ENCODE data around the gene SGPL1. TPM values are rescaled to one million over a fixed set of nuclear protein-coding genes. Genes with fewer than 3 reads are reported as not detected.
A peak's percentile ranks its signal among the peaks of the same experiment; 100 is the strongest.

The SGPL1 gene
- total RNA-seq, 2 donors from 2014 or later, result 8.9 to 9.7 TPM

- TF ChIP-seq CTCF (IDR thresholded peaks at IDR 0.05), result no peak
- Histone ChIP-seq H3K4me1 (peaks cover 0 to 34% of the 10 kb centered on the region in 2 donors), H3K36me3 (no peaks in the 10 kb centered on the region)
Observed at GRCh38 chr10:70832221-70832620, 16.5 kb downstream of the SGPL1 start.

GRCh38 chr10:70832852-70833528 is 17.2 kb downstream of the SGPL1 start:
- H3K4me1 ChIP-seq, result peaks cover 0 to 34% of the 10 kb centered on the region in 2 donors
- no peaks in the 10 kb centered on the region for H3K27me3 ChIP-seq
- no peak overlapping the region for H3K4me3 ChIP-seq
- no peak for DNase-seq (ENCODE audit: low spot score)
- TF ChIP-seq CTCF (IDR thresholded peaks at IDR 0.05), result no peak
- no peaks in the 10 kb centered on the region for H3K9me3 ChIP-seq
- peak overlapping the region in 1 of 2 donors; percentile 21 for H3K27ac ChIP-seq
- no peaks in the 10 kb centered on the region for H3K36me3 ChIP-seq

More at GRCh38 chr10:70832221-70832620, 16.5 kb downstream of the SGPL1 start:
- no peak for DNase-seq (ENCODE audit: low spot score)
- Histone ChIP-seq H3K27me3 (no peaks in the 10 kb centered on the region), H3K9me3 (no peaks in the 10 kb centered on the region), H3K4me3 (no peak overlapping the region), H3K27ac (no peak overlapping the region)

GRCh38 chr10:70833601-70834000 is 17.9 kb downstream of the SGPL1 start:
- DNase-seq (ENCODE audit: low spot score), result no peak
- TF ChIP-seq CTCF (IDR thresholded peaks at IDR 0.05), result no peak
- peaks cover 0 to 34% of the 10 kb centered on the region in 2 donors for H3K4me1 ChIP-seq
- no peak overlapping the region for H3K4me3 ChIP-seq
- H3K27me3 ChIP-seq, result no peaks in the 10 kb centered on the region
- H3K9me3 ChIP-seq, result no peaks in the 10 kb centered on the region
- H3K36me3 ChIP-seq, result no peaks in the 10 kb centered on the region
- H3K27ac ChIP-seq, result no peak overlapping the region

GRCh38 chr10:70834021-70834420 is 18.3 kb downstream of the SGPL1 start:
- H3K9me3 ChIP-seq, result no peaks in the 10 kb centered on the region
- H3K4me3 ChIP-seq, result no peak overlapping the region
- no peaks in the 10 kb centered on the region for H3K27me3 ChIP-seq
- no peaks in the 10 kb centered on the region for H3K36me3 ChIP-seq
- H3K27ac ChIP-seq, result no peak overlapping the region
- peaks cover 0 to 34% of the 10 kb centered on the region in 2 donors for H3K4me1 ChIP-seq
- DNase-seq (ENCODE audit: low spot score), result no peak
- no peak for TF ChIP-seq CTCF (IDR thresholded peaks at IDR 0.05)

GRCh38 chr10:70834441-70835151 is 18.8 kb downstream of the SGPL1 start:
- H3K27ac ChIP-seq, result no peak overlapping the region
- TF ChIP-seq CTCF (IDR thresholded peaks at IDR 0.05), result no peak
- H3K4me1 ChIP-seq, result peaks cover 0 to 34% of the 10 kb centered on the region in 2 donors
- H3K36me3 ChIP-seq, result no peaks in the 10 kb centered on the region
- DNase-seq (ENCODE audit: low spot score), result no peak
- H3K27me3 ChIP-seq, result no peaks in the 10 kb centered on the region
- no peak overlapping the region for H3K4me3 ChIP-seq
- no peaks in the 10 kb centered on the region for H3K9me3 ChIP-seq
